ENCODE results near the gene MALT1.
A peak's percentile ranks its signal among the peaks of the same experiment; 100 is the strongest.
"Not testable (repeated sequence)": the region's sequence is repeated elsewhere in the genome, so short reads cannot be mapped to it uniquely, and the experiment has no call there.

The MALT1 gene

GRCh38 chr18:58770601-58771000 is 99.3 kb downstream of the MALT1 start:
- DNase-seq (ENCODE audit: insufficient read length, low spot score) = no peak
- FAIRE-seq = no peak

DNA sequence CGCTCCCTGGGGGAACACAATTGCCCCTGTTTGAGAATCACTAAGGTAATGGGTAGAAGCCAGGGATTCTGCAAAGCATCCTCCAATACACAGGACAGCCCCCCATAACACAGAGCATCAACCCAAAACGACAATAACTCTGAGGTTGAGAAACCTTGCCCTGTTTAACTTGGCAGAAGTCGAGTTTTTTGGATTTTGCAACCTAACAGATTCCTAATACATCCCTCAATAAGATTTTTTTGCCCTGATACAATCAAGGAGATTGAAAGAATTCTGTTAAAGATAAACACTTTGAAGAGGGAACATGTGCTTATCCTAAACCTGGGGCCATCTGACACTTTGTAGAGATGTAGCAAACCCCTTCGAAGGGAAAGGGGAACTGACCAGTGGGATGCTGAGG is 100.9 kb downstream of the MALT1 start:
- TF ChIP-seq TAF1 (IDR thresholded peaks at IDR 0.05; ENCODE audit: low read depth, low read length) (no peak), POU2F2 (IDR thresholded peaks at IDR 0.05; ENCODE audit: low read depth, low read length) (no peak), SPI1 (IDR thresholded peaks at IDR 0.05; ENCODE audit: low read depth, low read length) (no peak), PAX5 (IDR thresholded peaks at IDR 0.05; ENCODE audit: insufficient read depth, low read length, severe bottlenecking) (no peak), POLR2AphosphoS5 (IDR thresholded peaks at IDR 0.05; ENCODE audit: low read depth, low read length) (no peak), POLR2A (IDR thresholded peaks at IDR 0.05; ENCODE audit: low read depth, low read length) (no peak)
- DNase-seq (ENCODE audit: insufficient read length, low spot score) = no peak

More at GRCh38 chr18:58770601-58771000, 99.3 kb downstream of the MALT1 start:
- TF ChIP-seq POLR2A (IDR thresholded peaks at IDR 0.05; ENCODE audit: low read depth, low read length) (no peak), SPI1 (IDR thresholded peaks at IDR 0.05; ENCODE audit: low read depth, low read length) (no peak), TAF1 (IDR thresholded peaks at IDR 0.05; ENCODE audit: low read depth, low read length) (no peak), POLR2AphosphoS5 (IDR thresholded peaks at IDR 0.05; ENCODE audit: low read depth, low read length) (no peak), POU2F2 (IDR thresholded peaks at IDR 0.05; ENCODE audit: low read depth, low read length) (no peak), PAX5 (IDR thresholded peaks at IDR 0.05; ENCODE audit: insufficient read depth, low read length, severe bottlenecking) (no peak)

GRCh38 chr18:58776084-58776483 is 104.8 kb downstream of the MALT1 start:
- TF ChIP-seq TAF1 (IDR thresholded peaks at IDR 0.05; ENCODE audit: low read depth, low read length) (no peak), PAX5 (IDR thresholded peaks at IDR 0.05; ENCODE audit: insufficient read depth, low read length, severe bottlenecking) (no peak), POU2F2 (IDR thresholded peaks at IDR 0.05; ENCODE audit: low read depth, low read length) (no peak), POLR2AphosphoS5 (IDR thresholded peaks at IDR 0.05; ENCODE audit: low read depth, low read length) (no peak), SPI1 (IDR thresholded peaks at IDR 0.05; ENCODE audit: low read depth, low read length) (no peak), POLR2A (IDR thresholded peaks at IDR 0.05; ENCODE audit: low read depth, low read length) (no peak)
- FAIRE-seq (no peak), DNase-seq (ENCODE audit: insufficient read length, low spot score) (no peak)

More for the DNA sequence above, 100.9 kb downstream of the MALT1 start:
- no peak for FAIRE-seq

- DNase-seq (ENCODE audit: insufficient read length, low spot score); FAIRE-seq: not testable (repeated sequence)
Observed at GRCh38 chr18:58776541-58776940, 105.3 kb downstream of the MALT1 start.

- DNase-seq (ENCODE audit: insufficient read length, low spot score) (no peak), FAIRE-seq (no peak)
- TF ChIP-seq POU2F2 (IDR thresholded peaks at IDR 0.05; ENCODE audit: low read depth, low read length) (no peak), TAF1 (IDR thresholded peaks at IDR 0.05; ENCODE audit: low read depth, low read length) (no peak), POLR2A (IDR thresholded peaks at IDR 0.05; ENCODE audit: low read depth, low read length) (no peak), POLR2AphosphoS5 (IDR thresholded peaks at IDR 0.05; ENCODE audit: low read depth, low read length) (no peak)
Observed at GRCh38 chr18:58777471-58777870, 106.2 kb downstream of the MALT1 start.

DNA sequence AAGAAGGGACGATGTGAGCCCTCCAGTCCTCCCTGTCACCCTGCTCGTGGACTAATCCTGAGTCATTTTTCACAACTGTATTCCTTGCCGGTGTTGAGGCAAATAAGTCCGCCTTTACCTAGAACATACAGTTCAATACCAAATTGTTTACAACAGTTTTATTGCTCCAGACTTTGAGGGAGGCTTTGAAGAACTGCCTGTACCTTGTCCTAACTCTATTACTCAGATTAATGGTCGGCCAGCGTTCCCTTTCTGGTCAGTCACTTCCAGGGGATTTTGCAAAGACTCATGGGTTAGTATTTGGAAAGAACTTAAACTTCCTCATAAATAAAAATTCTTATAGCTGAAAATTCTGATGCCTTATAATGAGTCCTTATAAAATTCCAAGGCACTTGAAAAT is 108.3 kb downstream of the MALT1 start:
- no peak for FAIRE-seq
- DNase-seq (ENCODE audit: insufficient read length, low spot score) = no peak
- no peak for TF ChIP-seq TAF1 (IDR thresholded peaks at IDR 0.05; ENCODE audit: low read depth, low read length)
- no peak for TF ChIP-seq PAX5 (IDR thresholded peaks at IDR 0.05; ENCODE audit: insufficient read depth, low read length, severe bottlenecking)
- TF ChIP-seq POLR2AphosphoS5 (IDR thresholded peaks at IDR 0.05; ENCODE audit: low read depth, low read length) = no peak
- no peak for TF ChIP-seq POLR2A (IDR thresholded peaks at IDR 0.05; ENCODE audit: low read depth, low read length)
- TF ChIP-seq SPI1 (IDR thresholded peaks at IDR 0.05; ENCODE audit: low read depth, low read length) = no peak
- no peak for TF ChIP-seq POU2F2 (IDR thresholded peaks at IDR 0.05; ENCODE audit: low read depth, low read length)

GRCh38 chr18:58780045-58780444 is 108.8 kb downstream of the MALT1 start:
- TF ChIP-seq POLR2A (IDR thresholded peaks at IDR 0.05; ENCODE audit: low read depth, low read length) = no peak
- no peak for TF ChIP-seq PAX5 (IDR thresholded peaks at IDR 0.05; ENCODE audit: insufficient read depth, low read length, severe bottlenecking)
- no peak for TF ChIP-seq POU2F2 (IDR thresholded peaks at IDR 0.05; ENCODE audit: low read depth, low read length)
- FAIRE-seq = no peak
- DNase-seq (ENCODE audit: insufficient read length, low spot score) = no peak

DNA sequence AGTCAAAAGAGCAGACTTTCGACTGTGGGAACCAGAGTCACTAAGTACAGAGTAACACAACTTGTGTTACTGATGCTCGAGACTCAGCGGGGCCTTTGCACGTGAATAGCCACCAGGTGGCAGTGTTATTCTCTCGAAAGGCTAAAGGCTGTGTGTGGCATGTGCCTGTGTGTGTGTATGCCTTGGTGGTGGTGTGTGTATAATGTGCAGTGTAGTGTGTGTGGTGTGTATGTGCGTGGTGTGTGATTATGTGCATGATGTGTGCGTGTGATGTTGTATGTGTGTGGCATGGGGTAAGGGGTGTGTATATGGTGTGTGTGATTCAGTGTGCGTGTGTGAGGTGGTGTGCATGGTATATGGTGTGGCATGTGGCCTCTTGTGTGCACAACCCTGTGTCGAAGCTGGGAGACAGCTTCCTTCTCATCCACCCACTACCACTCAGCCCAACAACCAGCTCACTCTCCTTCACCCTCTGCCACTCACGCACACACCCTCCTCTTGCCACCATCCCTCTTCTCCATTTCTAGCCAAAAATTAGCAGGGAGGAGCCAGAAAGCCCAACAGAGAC is 110.4 kb downstream of the MALT1 start:
- FAIRE-seq = peak; percentile 100
- peak; percentile 56 for DNase-seq (ENCODE audit: insufficient read length, low spot score)
- no peak for TF ChIP-seq POLR2AphosphoS5 (IDR thresholded peaks at IDR 0.05; ENCODE audit: low read depth, low read length)
- no peak for TF ChIP-seq POLR2A (IDR thresholded peaks at IDR 0.05; ENCODE audit: low read depth, low read length)
- no peak for TF ChIP-seq POU2F2 (IDR thresholded peaks at IDR 0.05; ENCODE audit: low read depth, low read length)
- TF ChIP-seq SPI1 (IDR thresholded peaks at IDR 0.05; ENCODE audit: low read depth, low read length) = no peak
- no peak for TF ChIP-seq PAX5 (IDR thresholded peaks at IDR 0.05; ENCODE audit: insufficient read depth, low read length, severe bottlenecking)
- TF ChIP-seq TAF1 (IDR thresholded peaks at IDR 0.05; ENCODE audit: low read depth, low read length) = no peak

GRCh38 chr18:58784601-58785137 is 113.4 kb downstream of the MALT1 start:
- no peak for TF ChIP-seq POLR2AphosphoS5 (IDR thresholded peaks at IDR 0.05; ENCODE audit: low read depth, low read length)
- no peak for DNase-seq (ENCODE audit: insufficient read length, low spot score)
- no peak for FAIRE-seq

- TF ChIP-seq POLR2AphosphoS5 (IDR thresholded peaks at IDR 0.05; ENCODE audit: low read depth, low read length) (no peak), TAF1 (IDR thresholded peaks at IDR 0.05; ENCODE audit: low read depth, low read length) (no peak), SPI1 (IDR thresholded peaks at IDR 0.05; ENCODE audit: low read depth, low read length) (no peak), POU2F2 (IDR thresholded peaks at IDR 0.05; ENCODE audit: low read depth, low read length) (no peak), POLR2A (IDR thresholded peaks at IDR 0.05; ENCODE audit: low read depth, low read length) (no peak), PAX5 (IDR thresholded peaks at IDR 0.05; ENCODE audit: insufficient read depth, low read length, severe bottlenecking) (no peak)
- no peak for FAIRE-seq
- no peak for DNase-seq (ENCODE audit: insufficient read length, low spot score)
Observed at GRCh38 chr18:58785171-58785805, 114.0 kb downstream of the MALT1 start.
